GM12865 (cell line): ENCODE data around the gene MAPK7.
A peak's percentile ranks its signal among the peaks of the same experiment; 100 is the strongest.

ENCODE experiments used
- DNase-seq: peaks from one replicate; pipeline ENCODE4 v3.0.0; 2010; ENCODE audit warnings: low read depth
- H3K4me3 ChIP-seq: 2 replicates; pipeline ENCODE4 v1.5.1; 2011; ENCODE audit warnings: mild to moderate bottlenecking, low read depth, low read length, control low read depth
- TF ChIP-seq, protein P1 (sequence below): IDR thresholded peaks from 2 replicates; pipeline ENCODE4 v1.5.1; 2011; ENCODE audit warnings: low read length, control low read depth, low read depth, inconsistent platforms; ENCODE audit not compliant: insufficient read depth; ENCODE audit errors: missing control alignments

MAPK7 gene

DNA sequence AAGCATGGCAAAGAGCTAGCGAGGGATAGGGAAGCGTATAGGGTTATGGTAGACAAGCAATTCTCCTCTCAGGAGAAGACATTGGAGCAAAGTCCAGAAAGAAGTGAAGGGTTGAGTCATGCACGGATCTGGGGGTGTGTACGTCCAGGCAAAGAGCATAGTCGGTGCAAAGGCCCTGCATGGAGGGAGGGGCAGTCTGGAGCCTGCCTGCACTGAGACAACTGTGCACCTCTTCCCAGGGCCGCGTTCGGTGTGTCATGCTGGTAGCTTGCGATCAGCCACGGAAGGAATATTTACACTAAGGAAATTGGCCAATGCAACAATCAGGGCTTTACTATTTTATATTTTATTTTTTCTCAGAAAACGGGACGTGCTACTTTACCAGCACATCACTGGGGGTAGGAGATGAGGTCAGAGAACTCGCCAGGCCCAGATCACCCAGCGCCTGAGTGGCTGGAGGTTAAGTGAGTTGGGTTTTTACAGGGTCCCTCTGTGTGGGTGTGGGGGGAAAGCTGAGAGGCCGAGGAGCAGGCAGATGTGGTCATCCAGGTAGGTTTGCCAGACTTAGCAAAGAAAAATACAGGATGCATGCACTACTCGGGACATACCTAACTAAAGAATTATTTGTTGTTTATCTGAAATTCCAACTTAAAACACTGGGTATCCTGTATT, 9.1 kb upstream of the MAPK7 start:
- DNase-seq, result no peak
- H3K4me3 ChIP-seq, result no peak overlapping the region
- TF ChIP-seq, protein P1, sequence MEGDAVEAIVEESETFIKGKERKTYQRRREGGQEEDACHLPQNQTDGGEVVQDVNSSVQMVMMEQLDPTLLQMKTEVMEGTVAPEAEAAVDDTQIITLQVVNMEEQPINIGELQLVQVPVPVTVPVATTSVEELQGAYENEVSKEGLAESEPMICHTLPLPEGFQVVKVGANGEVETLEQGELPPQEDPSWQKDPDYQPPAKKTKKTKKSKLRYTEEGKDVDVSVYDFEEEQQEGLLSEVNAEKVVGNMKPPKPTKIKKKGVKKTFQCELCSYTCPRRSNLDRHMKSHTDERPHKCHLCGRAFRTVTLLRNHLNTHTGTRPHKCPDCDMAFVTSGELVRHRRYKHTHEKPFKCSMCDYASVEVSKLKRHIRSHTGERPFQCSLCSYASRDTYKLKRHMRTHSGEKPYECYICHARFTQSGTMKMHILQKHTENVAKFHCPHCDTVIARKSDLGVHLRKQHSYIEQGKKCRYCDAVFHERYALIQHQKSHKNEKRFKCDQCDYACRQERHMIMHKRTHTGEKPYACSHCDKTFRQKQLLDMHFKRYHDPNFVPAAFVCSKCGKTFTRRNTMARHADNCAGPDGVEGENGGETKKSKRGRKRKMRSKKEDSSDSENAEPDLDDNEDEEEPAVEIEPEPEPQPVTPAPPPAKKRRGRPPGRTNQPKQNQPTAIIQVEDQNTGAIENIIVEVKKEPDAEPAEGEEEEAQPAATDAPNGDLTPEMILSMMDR, result no peak

DNA sequence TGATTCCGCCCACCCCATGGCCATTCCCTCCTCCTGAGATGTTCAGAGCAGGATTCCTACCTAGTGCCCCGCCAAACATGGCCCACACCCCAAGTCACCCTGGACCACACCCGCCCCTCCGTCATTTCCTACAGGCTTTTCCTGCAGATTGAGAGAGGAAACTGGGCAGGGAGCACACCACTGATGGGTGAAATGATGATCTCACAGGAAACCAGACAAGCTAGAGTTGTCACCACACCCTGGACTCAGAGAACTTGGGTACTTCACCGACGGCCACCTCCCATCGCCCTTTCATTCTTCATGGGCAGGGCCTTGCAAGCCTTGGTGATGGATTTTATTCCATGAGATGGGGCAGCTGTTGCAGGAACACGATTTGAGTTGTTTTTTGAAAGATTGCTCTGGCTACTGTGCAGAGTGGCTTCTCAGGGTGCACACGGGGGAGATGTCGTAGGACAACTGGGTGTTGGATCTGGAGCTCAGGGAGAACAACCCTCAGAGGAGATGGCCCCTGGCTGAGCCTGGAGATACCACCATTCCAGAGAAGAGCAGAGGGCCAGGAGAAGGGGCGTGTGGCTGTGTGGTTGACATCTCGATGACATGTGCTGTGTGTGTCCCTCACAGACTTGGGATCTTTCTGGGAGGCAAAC, 8.3 kb upstream of the MAPK7 start:
- TF ChIP-seq, protein P1, result no peak
- peak; percentile 45 for DNase-seq
- H3K4me3 ChIP-seq, result no peak overlapping the region

DNA sequence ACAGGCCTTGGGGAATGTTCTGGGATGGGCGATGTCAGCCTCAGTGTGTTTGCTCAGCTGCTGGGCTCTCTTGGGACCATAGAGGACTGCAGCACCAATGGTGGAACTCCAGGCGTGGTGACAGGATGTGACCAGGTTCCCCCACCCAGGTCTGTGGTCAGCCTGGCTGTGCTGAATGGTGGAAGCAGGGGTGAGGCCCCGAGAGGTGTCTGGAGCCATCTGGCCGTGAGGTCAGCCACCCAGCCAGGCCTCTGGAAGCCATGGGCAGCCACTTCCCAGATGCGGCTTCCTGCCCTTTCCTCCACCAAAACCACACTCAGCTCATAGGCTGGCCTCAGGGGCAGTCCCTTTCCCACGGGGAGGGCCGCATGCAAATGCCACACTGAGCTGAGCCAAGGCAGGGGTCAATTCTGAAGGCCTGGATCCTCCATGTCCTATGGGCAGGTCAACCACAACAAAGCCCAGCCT, 7.8 kb upstream of the MAPK7 start:
- TF ChIP-seq, protein P1, result no peak
- peak; percentile 78 for DNase-seq
- no peak overlapping the region for H3K4me3 ChIP-seq

DNA sequence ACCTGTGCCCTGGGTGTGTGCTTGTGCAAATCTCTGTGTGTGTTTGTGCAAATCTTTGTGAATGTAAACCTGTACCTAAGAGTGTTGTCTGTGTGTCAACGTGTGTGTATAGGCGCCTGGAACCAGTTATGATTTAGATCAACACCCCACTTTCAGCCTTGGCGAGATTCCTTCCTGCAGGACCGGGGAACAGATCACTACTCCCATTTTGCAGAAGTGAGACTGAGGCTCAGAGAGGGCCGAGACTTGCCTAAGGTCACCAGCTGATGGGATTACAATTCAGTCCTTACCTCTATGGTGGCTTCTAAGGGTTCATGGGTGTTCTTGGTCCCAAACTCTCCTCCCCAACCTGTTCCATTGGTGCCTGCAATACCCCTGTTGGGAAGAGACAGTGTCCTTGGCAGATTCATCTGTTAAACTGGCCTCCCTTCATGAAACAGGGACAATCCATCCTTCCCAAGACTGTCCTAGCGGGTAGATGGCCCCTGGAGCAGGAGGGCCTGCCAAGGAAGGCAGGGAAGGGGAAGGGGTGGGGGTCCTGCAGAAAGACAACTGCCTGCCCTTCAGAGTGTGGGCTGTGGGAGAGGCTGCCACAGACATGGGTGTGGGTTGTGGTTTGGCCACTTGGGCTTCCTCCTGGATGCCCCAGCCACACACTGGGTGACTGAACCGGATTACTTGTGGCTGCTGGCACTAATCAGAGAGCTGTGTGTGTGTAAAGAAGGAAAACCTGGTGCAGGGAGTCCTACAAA, 6.9 kb upstream of the MAPK7 start:
- TF ChIP-seq, protein P1, result no peak
- no peak overlapping the region for H3K4me3 ChIP-seq
- DNase-seq, result peak; percentile 24

DNA sequence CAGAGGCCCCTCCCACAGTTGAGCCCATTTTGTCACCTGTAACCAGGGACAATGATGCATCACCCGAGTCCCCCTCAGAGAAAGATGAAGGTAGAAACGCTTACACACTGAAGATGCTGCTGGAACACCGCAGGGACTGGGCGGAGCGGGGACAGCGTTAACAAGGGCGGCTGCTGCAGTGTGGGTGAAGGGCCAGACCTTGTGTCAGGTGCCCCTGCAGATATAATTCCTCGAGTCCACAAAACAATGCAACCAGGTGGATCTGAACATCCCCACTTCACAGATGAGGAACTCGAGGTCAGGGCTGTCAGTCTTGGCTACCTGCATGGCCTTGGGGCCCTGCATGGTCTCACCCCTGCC, 6.3 kb upstream of the MAPK7 start:
- DNase-seq, result no peak
- TF ChIP-seq, protein P1, result no peak
- no peak overlapping the region for H3K4me3 ChIP-seq

DNA sequence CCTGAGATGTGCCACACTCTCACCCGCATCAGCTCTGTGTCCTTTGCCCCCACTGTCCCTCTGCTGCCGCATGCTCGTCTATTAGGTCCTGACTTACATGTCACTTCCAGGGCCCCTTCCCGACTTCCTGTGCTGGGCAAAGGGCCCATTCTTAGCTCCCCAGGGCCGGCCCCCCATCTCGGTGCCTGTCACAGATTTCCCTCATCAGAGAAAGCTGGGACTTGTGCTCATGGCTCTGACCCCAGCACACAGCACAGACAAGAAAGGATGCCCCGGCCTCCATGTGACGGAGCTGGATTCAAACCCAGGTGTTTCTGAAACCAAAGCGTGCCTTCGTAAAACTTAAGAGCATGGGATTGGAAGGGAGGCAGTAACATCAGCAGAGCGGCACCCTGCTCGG, 5.9 kb upstream of the MAPK7 start:
- TF ChIP-seq, protein P1, result no peak
- DNase-seq, result no peak
- H3K4me3 ChIP-seq, result no peak overlapping the region
